Measurements from ENCODE around the gene CLPTM1L. TPM values are rescaled to one million over a fixed set of nuclear protein-coding genes. Genes with fewer than 3 reads are reported as not detected.

The CLPTM1L gene
- total RNA-seq, 1 experiment from 2014 or later, result 146 TPM

GRCh38 chr5:1337489-1338195 is 7.3 kb downstream of the CLPTM1L start:
- no peak for TF ChIP-seq EZH2 (IDR thresholded peaks at IDR 0.05; ENCODE audit: borderline replicate concordance, low read depth, low read length, poor library complexity, severe bottlenecking)
- TF ChIP-seq, protein P1, sequence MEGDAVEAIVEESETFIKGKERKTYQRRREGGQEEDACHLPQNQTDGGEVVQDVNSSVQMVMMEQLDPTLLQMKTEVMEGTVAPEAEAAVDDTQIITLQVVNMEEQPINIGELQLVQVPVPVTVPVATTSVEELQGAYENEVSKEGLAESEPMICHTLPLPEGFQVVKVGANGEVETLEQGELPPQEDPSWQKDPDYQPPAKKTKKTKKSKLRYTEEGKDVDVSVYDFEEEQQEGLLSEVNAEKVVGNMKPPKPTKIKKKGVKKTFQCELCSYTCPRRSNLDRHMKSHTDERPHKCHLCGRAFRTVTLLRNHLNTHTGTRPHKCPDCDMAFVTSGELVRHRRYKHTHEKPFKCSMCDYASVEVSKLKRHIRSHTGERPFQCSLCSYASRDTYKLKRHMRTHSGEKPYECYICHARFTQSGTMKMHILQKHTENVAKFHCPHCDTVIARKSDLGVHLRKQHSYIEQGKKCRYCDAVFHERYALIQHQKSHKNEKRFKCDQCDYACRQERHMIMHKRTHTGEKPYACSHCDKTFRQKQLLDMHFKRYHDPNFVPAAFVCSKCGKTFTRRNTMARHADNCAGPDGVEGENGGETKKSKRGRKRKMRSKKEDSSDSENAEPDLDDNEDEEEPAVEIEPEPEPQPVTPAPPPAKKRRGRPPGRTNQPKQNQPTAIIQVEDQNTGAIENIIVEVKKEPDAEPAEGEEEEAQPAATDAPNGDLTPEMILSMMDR (conservative IDR thresholded peaks at IDR 0.05; ENCODE audit: low read depth, low read length), result no peak

GRCh38 chr5:1336749-1337488 is 8.0 kb downstream of the CLPTM1L start:
- no peak for DNase-seq (ENCODE audit: low spot score)
- Histone ChIP-seq H3K9me3 (ENCODE audit: low read depth, low read length, poor library complexity, severe bottlenecking) (no peaks in the 10 kb centered on the region), H3K4me3 (ENCODE audit: low read depth, low read length, poor library complexity, severe bottlenecking) (no peak overlapping the region), H3K27ac (ENCODE audit: low read depth, low read length, poor library complexity, severe bottlenecking) (no peak overlapping the region), H3K4me1 (ENCODE audit: insufficient read depth, low read length, poor library complexity, severe bottlenecking) (no peaks in the 10 kb centered on the region), H3K36me3 (ENCODE audit: insufficient read depth, low read length, poor library complexity, severe bottlenecking) (peaks cover 58% of the 10 kb centered on the region), H3K27me3 (replicated peaks; ENCODE audit: insufficient read depth, low read depth, low read length, poor library complexity) (no peaks in the 10 kb centered on the region)
- BruUV-seq (replicated peaks), result no TSS peak
- TF ChIP-seq EZH2 (IDR thresholded peaks at IDR 0.05; ENCODE audit: borderline replicate concordance, low read depth, low read length, poor library complexity, severe bottlenecking), result no peak
- TF ChIP-seq, protein P1 (conservative IDR thresholded peaks at IDR 0.05; ENCODE audit: low read depth, low read length), result no peak
- ChIA-PET CTCF (no interaction called here), POLR2A (ENCODE audit: low non-redundant PET) (no interaction called here)
- intact Hi-C loops (cut with micrococcal nuclease; ENCODE audit: unreplicated experiment), result no loop called here

More at GRCh38 chr5:1337489-1338195, 7.3 kb downstream of the CLPTM1L start:
- ChIA-PET CTCF (no interaction called here), POLR2A (ENCODE audit: low non-redundant PET) (no interaction called here)
- H3K4me3 ChIP-seq (ENCODE audit: low read depth, low read length, poor library complexity, severe bottlenecking), result no peak overlapping the region
- intact Hi-C loops (cut with micrococcal nuclease; ENCODE audit: unreplicated experiment), result no loop called here
- no peak for DNase-seq (ENCODE audit: low spot score)
- H3K4me1 ChIP-seq (ENCODE audit: insufficient read depth, low read length, poor library complexity, severe bottlenecking), result no peaks in the 10 kb centered on the region
- H3K27ac ChIP-seq (ENCODE audit: low read depth, low read length, poor library complexity, severe bottlenecking), result no peak overlapping the region
- no peaks in the 10 kb centered on the region for H3K9me3 ChIP-seq (ENCODE audit: low read depth, low read length, poor library complexity, severe bottlenecking)
- H3K36me3 ChIP-seq (ENCODE audit: insufficient read depth, low read length, poor library complexity, severe bottlenecking), result peaks cover 65% of the 10 kb centered on the region
- H3K27me3 ChIP-seq (replicated peaks; ENCODE audit: insufficient read depth, low read depth, low read length, poor library complexity), result no peaks in the 10 kb centered on the region
- BruUV-seq (replicated peaks), result no TSS peak

DNA sequence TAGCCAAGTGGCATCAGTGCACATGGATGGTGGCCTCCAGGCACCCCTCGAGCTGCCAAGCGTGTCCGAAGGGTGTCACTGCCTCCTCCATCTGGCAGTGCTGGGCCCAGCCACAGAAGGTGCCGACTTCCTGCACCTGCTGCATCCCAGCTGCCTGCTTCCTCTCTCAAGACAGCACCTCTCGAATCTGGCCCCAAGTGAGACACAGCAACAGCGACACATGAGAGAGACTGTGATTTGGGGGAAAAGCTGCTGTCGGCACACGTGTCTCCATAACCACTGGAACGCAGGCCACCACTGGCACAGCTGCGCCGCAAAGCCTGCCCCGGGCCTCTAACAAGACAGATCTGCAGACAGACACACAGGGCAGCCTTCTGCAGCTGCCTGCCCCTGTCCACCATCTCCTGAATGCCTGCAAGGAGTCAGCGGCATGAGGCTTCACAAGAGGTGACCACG is 8.8 kb downstream of the CLPTM1L start:
- TF ChIP-seq, protein P1 (conservative IDR thresholded peaks at IDR 0.05; ENCODE audit: low read depth, low read length), result no peak
- no peak for TF ChIP-seq EZH2 (IDR thresholded peaks at IDR 0.05; ENCODE audit: borderline replicate concordance, low read depth, low read length, poor library complexity, severe bottlenecking)
- intact Hi-C loops (cut with micrococcal nuclease; ENCODE audit: unreplicated experiment), result no loop called here
- Histone ChIP-seq H3K4me3 (ENCODE audit: low read depth, low read length, poor library complexity, severe bottlenecking) (no peak overlapping the region), H3K27ac (ENCODE audit: low read depth, low read length, poor library complexity, severe bottlenecking) (no peak overlapping the region), H3K4me1 (ENCODE audit: insufficient read depth, low read length, poor library complexity, severe bottlenecking) (no peaks in the 10 kb centered on the region), H3K36me3 (ENCODE audit: insufficient read depth, low read length, poor library complexity, severe bottlenecking) (peaks cover 50% of the 10 kb centered on the region), H3K27me3 (replicated peaks; ENCODE audit: insufficient read depth, low read depth, low read length, poor library complexity) (no peaks in the 10 kb centered on the region), H3K9me3 (ENCODE audit: low read depth, low read length, poor library complexity, severe bottlenecking) (no peaks in the 10 kb centered on the region)
- no TSS peak for BruUV-seq (replicated peaks)
- ChIA-PET CTCF (no interaction called here), POLR2A (ENCODE audit: low non-redundant PET) (no interaction called here)
- no peak for DNase-seq (ENCODE audit: low spot score)

Data from A673 (cell line).